ENCODE results near the gene SERPINA5. TPM values are rescaled to one million over a fixed set of nuclear protein-coding genes. Genes with fewer than 3 reads are reported as not detected.

SERPINA5 gene
- total RNA-seq, 1 experiment from 2014 or later = 0.35 TPM

DNA sequence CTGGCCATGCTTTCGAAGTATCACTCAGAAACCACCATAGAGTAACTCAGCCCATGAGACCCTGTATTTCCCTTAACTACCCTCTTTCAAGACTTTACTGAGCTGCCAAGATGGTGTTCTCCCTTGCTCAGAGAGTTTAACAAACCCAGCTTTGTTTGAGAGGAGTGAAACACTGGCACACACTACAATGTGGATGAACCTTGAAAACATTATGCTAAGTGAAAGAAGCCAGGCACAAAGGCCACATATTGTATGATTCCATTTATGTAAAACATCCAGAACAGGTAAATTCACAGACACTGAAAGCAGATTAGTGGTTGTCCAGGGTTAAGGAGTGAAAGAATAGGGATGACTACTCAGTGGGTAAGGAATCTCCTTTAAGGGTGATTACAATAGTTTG, 49.8 kb downstream of the SERPINA5 start:
- Mint-ChIP-seq H3K9me3 (ENCODE audit: unreplicated experiment) (no peaks in the 10 kb centered on the region), H3K36me3 (ENCODE audit: insufficient read depth, unreplicated experiment) (no peaks in the 10 kb centered on the region), H3K27me3 (ENCODE audit: insufficient read depth, unreplicated experiment) (no peaks in the 10 kb centered on the region), H3K4me1 (ENCODE audit: insufficient read depth, unreplicated experiment) (no peaks in the 10 kb centered on the region), H3K27ac (ENCODE audit: low read depth, unreplicated experiment) (no peak overlapping the region), H3K4me3 (ENCODE audit: unreplicated experiment) (no peak overlapping the region)
- POLR2A ChIA-PET = no interaction called here
- no TSS peak for BruUV-seq (replicated peaks)
- TF ChIP-seq, protein P1, sequence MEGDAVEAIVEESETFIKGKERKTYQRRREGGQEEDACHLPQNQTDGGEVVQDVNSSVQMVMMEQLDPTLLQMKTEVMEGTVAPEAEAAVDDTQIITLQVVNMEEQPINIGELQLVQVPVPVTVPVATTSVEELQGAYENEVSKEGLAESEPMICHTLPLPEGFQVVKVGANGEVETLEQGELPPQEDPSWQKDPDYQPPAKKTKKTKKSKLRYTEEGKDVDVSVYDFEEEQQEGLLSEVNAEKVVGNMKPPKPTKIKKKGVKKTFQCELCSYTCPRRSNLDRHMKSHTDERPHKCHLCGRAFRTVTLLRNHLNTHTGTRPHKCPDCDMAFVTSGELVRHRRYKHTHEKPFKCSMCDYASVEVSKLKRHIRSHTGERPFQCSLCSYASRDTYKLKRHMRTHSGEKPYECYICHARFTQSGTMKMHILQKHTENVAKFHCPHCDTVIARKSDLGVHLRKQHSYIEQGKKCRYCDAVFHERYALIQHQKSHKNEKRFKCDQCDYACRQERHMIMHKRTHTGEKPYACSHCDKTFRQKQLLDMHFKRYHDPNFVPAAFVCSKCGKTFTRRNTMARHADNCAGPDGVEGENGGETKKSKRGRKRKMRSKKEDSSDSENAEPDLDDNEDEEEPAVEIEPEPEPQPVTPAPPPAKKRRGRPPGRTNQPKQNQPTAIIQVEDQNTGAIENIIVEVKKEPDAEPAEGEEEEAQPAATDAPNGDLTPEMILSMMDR (IDR thresholded peaks at IDR 0.05; ENCODE audit: unreplicated experiment) = no peak
- CTCF ChIA-PET = no interaction called here
- intact Hi-C loops (cut with micrococcal nuclease) = no loop called here
- no peak for DNase-seq (ENCODE audit: unreplicated experiment)

DNA sequence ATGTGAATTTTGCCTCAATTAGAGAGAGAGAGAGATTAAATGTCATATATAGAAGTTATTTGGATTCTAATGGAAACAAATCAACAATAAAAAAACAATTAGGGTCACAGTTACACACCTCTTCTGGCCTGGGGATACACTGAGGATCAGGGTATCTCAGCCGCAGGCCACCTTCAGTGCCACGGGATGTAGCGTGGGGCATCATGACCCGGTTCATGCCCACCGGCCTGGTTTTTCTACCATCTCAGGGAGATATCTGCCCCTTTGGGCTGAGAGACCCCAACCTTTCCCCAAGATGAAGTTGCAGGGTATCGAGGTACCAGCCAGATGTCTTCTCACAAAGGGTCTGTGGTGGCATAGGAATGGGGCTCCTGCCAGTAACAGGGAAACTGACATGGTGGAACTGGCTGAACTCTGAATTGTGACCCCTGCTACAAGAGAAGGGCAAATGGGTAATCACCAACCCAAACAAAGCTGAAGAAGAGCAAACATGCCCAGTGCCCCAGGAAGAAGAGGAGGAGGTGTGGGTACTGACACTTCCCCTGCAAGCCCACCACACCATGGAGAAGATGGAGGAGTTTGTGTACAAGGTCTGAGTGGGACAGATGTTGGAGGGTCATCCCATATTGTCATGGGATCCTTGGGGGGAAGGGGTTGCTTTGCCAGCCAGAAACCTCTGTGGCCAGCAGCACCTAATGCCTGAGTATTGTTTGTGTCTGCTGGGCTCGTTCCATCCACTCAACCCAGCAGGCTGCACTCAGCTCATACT, 50.5 kb downstream of the SERPINA5 start:
- BruUV-seq (replicated peaks) = no TSS peak
- ChIA-PET CTCF (interaction anchor here (0.7 kb wide), 1 partner anchor 40 kb away, joined by 4 read pairs; no protein-coding TSS in a partner anchor), POLR2A (no interaction called here)
- Mint-ChIP-seq H3K4me3 (ENCODE audit: unreplicated experiment) (no peak overlapping the region), H3K36me3 (ENCODE audit: insufficient read depth, unreplicated experiment) (no peaks in the 10 kb centered on the region), H3K4me1 (ENCODE audit: insufficient read depth, unreplicated experiment) (no peaks in the 10 kb centered on the region), H3K9me3 (ENCODE audit: unreplicated experiment) (no peaks in the 10 kb centered on the region), H3K27ac (ENCODE audit: low read depth, unreplicated experiment) (no peak overlapping the region), H3K27me3 (ENCODE audit: insufficient read depth, unreplicated experiment) (no peaks in the 10 kb centered on the region)
- no peak for DNase-seq (ENCODE audit: unreplicated experiment)
- TF ChIP-seq, protein P1 (IDR thresholded peaks at IDR 0.05; ENCODE audit: unreplicated experiment) = no peak
- intact Hi-C loops (cut with micrococcal nuclease) = no loop called here

DNA sequence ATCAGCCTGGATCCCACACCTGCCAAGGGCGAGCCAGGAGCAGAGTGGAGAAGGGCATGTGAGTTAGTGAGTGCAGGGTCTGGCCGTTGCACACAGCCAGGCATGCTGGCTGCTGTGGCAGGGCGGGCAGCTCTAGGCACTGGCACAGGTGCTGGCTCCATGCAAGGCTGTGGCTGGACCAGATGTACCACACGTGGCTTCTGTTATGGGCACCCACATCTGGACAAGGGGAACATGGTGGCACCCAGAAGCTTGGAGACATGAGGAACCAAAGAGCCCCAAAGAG, 51.0 kb downstream of the SERPINA5 start:
- TF ChIP-seq, protein P1 (IDR thresholded peaks at IDR 0.05; ENCODE audit: unreplicated experiment) = no peak
- Mint-ChIP-seq H3K27me3 (ENCODE audit: insufficient read depth, unreplicated experiment) (no peaks in the 10 kb centered on the region), H3K9me3 (ENCODE audit: unreplicated experiment) (no peaks in the 10 kb centered on the region), H3K27ac (ENCODE audit: low read depth, unreplicated experiment) (no peak overlapping the region), H3K4me3 (ENCODE audit: unreplicated experiment) (no peak overlapping the region), H3K4me1 (ENCODE audit: insufficient read depth, unreplicated experiment) (no peaks in the 10 kb centered on the region), H3K36me3 (ENCODE audit: insufficient read depth, unreplicated experiment) (no peaks in the 10 kb centered on the region)
- ChIA-PET CTCF (interaction anchor here (0.7 kb wide), 1 partner anchor 39 kb away, joined by 4 read pairs; no protein-coding TSS in a partner anchor), POLR2A (no interaction called here)
- no peak for DNase-seq (ENCODE audit: unreplicated experiment)
- intact Hi-C loops (cut with micrococcal nuclease) = no loop called here
- no TSS peak for BruUV-seq (replicated peaks)

DNA sequence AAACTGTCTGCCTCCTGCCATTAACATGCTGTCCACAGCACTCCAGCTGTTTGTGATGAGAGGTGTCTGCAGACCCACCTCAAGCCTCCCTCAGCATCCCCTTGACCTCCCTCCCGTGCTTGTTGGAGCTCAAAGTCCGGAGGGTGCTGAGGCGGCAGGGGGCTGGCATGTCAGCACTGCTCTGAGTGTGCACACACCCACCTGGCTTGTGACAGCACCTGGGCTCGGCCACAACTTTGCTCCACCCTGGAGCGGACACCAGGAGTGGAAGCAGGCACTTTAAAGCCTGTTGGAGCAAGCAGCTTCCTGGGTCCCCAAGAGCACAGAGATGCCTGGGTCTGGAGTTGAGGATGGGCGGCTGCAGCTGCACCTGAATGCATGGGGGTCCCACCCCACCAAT, 51.9 kb downstream of the SERPINA5 start:
- no peak for DNase-seq (ENCODE audit: unreplicated experiment)
- Mint-ChIP-seq H3K36me3 (ENCODE audit: insufficient read depth, unreplicated experiment) (no peaks in the 10 kb centered on the region), H3K27ac (ENCODE audit: low read depth, unreplicated experiment) (no peak overlapping the region), H3K4me3 (ENCODE audit: unreplicated experiment) (no peak overlapping the region), H3K9me3 (ENCODE audit: unreplicated experiment) (no peaks in the 10 kb centered on the region), H3K4me1 (ENCODE audit: insufficient read depth, unreplicated experiment) (no peaks in the 10 kb centered on the region), H3K27me3 (ENCODE audit: insufficient read depth, unreplicated experiment) (no peaks in the 10 kb centered on the region)
- POLR2A ChIA-PET = no interaction called here
- TF ChIP-seq, protein P1 (IDR thresholded peaks at IDR 0.05; ENCODE audit: unreplicated experiment) = no peak
- CTCF ChIA-PET = interaction anchor here (1.1 kb wide), 1 partner anchor 497 kb away, joined by 3 read pairs; no protein-coding TSS in a partner anchor
- intact Hi-C loops (cut with micrococcal nuclease) = no loop called here
- BruUV-seq (replicated peaks) = no TSS peak
